D341Med (cell line): ENCODE results near the gene SPEG.
"Not testable (repeated sequence)": the region's sequence is repeated elsewhere in the genome, so short reads cannot be mapped to it uniquely, and the experiment has no call there.

Experiments
- DNase-seq: peaks from one replicate; pipeline ENCODE4 v3.0.0; 2012; ENCODE audit warnings: low spot score

SPEG gene

DNA sequence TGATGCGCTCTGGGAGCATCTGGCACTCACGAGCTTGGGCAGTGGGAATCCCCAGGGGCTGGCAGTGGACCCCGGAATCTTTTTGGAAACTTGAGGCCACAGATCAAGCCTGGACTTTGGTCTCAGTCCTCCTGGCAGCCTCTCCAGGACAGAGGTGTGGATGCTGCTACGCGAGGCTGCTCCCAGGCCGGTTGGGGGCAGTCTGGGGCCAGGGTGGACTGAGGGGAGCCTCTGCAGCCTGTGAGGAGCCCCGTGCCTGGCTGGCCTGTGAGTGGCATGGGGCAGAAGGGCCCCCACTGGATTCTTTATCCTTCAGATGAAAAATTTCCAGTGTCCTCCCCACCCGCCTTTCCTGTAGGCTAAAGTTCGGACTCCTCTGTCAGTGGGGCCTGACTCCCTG lies 29.2 kb upstream of the SPEG start:
- DNase-seq: peak; percentile 33

DNA sequence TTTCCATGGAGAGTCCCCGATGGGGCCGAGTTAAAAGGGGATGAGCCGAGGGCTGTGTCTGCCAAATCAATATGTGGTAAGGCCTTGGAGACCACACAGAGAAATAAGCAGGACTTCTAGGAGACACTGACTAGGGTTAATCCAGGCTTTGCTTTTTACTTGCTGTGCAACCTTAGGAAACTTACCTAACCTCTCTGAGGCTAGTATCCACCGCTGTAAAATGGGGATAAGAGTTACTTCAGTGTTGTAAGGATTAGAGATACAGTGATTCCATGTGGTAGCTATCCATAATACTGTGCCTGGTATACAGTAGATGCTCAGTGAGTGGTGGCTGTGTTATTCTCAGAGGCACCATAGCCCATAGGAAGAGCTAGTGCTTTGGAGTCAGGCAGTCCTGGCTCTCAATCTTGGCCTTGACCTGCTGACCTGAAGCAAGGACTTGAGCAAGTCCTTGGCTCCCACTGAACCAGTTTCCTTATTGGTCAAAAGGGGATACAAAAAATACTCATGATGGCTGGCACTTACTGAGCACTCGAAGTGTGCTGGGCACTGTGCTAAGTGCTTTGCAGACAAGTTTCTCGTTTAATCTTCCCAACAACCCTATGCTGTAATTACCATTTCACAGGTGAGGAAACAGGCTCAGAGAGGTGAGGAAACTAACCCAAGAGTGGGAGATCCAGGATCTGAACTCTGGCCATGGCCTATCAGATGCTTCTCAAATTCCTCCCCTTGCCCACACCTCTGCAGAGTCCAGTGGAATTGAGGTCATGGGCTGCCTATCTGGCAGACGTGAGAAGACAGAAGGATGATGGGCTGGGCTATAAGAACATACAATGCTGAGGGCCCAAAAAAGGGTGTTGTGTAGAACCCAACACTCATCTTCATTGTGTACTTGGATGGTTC lies 28.4 kb upstream of the SPEG start:
- DNase-seq: no peak

DNA sequence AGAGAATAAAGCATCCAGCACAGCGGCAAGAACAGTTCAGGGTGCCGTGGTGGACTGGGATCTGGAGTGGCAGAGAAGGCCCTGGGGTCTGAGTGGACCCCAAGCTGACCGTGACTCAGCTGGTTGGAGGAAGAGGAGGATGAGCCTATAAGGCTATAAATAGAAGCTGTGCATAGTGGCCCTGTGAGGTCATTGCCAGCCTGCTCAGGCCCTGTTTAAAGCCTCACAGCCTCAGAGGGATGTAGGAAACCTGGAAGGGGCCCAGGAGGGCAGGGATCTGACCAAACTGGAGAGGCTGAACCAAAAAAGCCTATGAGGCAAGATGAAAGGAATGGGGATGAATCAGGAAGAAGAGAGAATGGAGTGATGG lies 27.8 kb upstream of the SPEG start:
- no peak for DNase-seq

DNA sequence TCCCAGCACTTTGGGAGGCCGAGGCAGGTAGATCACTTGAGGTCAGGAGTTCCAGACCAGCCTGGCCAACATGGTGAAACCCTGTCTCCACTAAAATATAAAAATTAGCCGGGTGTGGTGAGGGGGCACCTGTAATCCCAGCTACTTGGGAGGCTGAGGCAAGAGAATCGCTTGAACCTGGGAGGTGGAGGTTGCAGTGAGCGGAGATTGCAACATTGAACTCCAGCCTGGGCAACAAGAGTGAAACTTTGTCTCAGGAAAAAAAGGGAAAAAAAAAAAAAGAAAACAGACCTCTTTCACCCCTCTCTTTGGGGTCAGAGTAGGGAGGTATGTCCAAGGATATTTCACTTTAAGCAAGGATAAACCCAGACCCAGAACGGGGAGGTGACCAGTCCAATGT lies 27.3 kb upstream of the SPEG start:
- DNase-seq: not testable (repeated sequence)

DNA sequence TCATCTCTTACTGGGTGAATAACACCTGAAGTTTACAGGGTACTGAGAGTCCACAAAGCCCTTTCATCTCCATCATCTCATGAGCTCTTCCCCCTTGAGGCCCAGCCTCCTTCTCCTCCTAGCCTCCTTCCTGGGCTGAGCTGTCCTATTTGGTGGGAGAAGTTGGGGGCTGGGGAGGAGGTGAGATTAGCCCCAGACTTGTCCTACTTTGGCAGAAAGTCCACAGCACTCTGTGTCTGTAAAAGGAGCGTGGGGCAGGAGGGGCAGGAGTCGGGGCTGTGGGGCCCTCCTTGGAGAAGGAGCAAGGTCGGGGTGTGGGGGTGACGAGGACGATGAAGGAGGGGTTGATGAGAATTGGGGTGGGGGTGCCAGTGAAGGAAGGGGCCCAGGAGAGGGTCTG lies 26.4 kb upstream of the SPEG start:
- DNase-seq: no peak

DNA sequence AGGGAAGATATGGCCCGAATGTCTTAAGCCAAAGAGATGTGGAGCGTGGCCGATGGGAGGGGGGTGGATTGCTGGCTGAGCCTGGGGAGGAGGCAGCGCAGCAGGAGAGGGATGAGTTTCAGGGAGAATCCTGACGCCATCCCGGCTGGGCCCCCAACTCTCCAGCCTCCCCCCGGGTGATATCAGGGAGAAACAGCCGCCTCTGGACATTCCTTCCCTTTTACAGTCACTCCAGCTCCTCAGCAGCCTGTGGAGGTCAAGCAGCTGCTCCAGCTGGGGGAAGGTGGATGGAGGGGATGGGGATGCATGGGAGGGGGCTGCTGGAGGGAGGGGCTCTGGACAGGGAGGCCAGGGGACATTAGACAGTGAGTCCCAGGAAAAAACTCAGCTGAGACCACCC lies 26.0 kb upstream of the SPEG start:
- DNase-seq: no peak

DNA sequence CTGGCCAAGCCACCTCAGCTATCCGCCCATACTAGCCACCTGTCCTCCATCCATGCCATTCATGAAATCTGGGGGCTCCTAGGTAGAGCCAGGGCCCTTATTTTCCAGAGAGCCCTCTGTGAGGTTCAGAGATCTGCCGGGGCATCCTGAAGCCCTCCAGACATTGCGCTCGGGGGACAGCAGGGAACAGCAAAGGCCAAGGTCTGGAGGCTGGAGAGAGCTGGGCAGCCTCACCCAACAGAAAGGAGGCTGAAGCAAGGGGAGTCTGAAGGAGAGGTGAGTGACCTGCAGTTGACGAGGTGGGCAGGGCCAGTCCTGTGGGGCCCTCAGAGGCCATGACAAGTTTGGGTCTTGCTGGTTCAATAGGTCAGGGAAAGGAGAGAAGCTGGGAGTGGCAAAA lies 25.0 kb upstream of the SPEG start:
- DNase-seq: no peak

DNA sequence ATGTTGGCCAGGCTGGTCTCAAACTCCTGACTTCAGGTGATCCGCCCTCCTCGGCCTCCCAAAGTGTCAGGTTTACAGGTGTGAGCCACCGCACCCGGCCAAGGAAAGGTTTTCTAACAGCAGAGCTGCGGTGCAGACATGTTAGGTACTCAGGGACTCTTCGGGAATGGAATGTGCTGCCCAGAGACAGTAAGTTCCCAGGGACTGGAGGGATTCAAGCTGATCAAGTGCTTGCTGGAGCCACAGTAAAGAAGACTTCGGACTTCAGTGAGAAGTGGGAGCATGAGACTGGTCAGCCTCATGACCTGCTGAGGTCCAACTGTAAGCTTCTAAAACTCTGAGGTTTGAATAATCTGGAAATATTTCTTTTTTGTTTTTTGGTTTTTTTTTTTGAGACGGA lies 24.3 kb upstream of the SPEG start:
- DNase-seq: no peak

DNA sequence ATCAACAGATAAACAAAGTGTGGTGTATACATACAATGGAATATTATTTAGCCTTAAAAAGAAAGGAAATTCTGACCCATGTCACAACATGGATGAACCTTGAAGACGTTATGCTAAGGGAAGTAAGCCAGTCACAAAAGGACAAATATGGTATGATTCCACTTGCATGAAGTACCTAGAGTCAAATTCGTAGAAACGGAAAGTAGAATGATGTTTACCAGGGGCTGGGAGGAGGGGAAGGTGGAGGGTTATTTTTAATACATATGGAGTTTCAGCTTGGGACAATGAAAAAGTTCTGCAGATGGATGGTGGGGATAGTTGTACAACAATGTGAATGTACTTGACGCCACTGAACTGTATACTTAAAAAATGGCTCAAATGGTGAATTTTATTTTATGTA lies 19.8 kb upstream of the SPEG start:
- no peak for DNase-seq

DNA sequence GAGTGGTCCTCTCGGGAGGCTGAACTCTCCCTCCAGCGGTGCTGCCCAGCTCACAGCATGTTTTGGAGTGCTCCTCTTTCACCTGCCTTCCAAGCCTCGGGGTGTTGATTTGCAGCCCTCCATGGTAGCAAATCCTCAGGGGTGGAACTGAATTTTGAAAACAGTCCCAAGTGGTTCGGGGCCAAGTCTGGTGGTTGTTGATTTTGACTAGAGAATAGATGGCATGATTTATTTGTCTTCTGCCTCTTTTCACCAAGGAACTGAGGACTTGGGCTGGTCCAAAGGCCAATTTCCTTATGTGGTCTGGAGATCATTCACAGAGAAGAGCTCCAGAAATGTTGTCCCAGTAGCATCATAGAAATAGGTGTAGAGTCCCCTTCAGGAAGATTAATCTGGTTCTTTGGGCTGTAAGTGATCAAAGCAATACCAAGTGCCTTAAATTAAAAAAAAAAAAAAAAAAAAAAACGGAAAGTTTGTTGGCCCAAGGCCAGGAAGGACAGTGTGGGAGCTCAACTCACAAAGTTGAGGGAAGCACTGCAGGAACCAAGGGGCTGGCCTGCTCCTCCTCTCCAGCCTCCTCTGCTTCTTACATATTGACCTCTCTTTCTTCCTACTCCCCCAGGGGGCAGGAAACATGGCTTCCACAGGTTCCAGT lies 18.9 kb upstream of the SPEG start:
- peak; percentile 3 for DNase-seq

DNA sequence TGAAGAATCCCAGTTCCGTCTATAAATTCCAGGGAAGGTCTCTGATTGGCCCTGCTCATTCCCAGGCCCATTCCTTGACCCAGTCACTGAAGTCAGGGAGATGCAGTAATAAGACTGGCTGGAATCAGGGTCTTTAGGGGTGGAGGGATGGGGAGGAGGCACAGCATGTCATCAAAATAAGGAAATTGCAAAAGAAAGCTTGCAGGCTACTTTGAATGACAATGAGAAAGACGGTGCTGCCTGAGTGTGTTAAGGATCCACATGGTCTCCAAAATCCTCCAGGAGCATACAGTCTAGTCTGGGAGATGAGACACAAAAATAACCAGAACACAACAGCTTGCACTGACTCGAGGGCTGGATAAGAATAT lies 18.4 kb upstream of the SPEG start:
- no peak for DNase-seq

DNA sequence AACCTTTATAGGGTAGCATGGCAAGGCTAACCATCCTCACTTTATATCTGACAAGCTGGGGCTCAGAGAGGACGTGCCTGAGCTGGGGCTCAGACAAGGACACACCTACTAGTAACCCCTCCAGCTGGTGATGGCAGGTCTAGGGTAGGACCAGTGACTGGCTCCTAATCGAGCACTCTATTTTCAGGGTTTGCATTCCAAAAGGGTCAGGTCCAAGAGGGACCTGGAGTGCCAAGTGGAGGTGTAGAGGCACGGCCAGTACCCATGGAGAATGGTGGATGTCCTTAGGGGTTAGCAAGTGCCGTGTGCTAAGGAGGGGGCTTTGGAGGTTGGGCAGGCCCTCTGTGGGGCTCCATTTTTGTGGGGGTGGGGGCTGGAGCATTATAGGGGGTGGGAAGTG lies 17.7 kb upstream of the SPEG start:
- no peak for DNase-seq

DNA sequence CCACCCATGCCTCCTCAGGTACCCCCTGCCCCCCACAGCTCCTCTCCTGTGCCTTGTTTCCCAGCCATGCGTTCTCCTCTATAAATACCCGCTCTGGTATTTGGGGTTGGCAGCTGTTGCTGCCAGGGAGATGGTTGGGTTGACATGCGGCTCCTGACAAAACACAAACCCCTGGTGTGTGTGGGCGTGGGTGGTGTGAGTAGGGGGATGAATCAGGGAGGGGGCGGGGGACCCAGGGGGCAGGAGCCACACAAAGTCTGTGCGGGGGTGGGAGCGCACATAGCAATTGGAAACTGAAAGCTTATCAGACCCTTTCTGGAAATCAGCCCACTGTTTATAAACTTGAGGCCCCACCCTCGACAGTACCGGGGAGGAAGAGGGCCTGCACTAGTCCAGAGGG lies 17.3 kb upstream of the SPEG start:
- DNase-seq: no peak

DNA sequence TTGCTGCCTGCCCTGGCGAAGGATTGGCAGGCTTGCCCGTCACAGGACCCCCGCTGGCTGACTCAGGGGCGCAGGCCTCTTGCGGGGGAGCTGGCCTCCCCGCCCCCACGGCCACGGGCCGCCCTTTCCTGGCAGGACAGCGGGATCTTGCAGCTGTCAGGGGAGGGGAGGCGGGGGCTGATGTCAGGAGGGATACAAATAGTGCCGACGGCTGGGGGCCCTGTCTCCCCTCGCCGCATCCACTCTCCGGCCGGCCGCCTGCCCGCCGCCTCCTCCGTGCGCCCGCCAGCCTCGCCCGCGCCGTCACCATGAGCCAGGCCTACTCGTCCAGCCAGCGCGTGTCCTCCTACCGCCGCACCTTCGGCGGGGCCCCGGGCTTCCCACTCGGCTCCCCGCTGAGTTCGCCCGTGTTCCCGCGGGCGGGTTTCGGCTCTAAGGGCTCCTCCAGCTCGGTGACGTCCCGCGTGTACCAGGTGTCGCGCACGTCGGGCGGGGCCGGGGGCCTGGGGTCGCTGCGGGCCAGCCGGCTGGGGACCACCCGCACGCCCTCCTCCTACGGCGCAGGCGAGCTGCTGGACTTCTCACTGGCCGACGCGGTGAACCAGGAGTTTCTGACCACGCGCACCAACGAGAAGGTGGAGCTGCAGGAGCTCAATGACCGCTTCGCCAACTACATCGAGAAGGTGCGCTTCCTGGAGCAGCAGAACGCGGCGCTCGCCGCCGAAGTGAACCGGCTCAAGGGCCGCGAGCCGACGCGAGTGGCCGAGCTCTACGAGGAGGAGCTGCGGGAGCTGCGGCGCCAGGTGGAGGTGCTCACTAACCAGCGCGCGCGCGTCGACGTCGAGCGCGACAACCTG lies 16.3 kb upstream of the SPEG start, which contains the start of gene DES:
TSS of gene DES (plus strand) at position 223 of the 857 bp plus-strand sequence. CDS start at position 309, 86 bp downstream.
- DNase-seq: no peak

DNA sequence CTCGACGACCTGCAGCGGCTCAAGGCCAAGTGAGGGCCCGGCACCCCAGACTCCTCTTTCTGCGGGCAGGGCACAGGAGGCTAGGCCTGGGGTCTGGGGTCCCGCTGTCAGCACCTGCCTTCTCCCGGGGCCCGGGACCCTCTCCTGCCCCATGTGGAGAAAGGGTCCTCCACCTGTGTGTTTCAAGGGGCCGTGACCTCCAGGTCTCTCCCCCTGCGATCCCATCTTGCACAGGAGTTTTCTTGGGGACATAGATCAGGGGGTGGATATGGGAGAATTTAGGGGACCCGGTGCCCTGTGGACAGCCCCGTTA lies 15.7 kb upstream of the SPEG start:
- no peak for DNase-seq

DNA sequence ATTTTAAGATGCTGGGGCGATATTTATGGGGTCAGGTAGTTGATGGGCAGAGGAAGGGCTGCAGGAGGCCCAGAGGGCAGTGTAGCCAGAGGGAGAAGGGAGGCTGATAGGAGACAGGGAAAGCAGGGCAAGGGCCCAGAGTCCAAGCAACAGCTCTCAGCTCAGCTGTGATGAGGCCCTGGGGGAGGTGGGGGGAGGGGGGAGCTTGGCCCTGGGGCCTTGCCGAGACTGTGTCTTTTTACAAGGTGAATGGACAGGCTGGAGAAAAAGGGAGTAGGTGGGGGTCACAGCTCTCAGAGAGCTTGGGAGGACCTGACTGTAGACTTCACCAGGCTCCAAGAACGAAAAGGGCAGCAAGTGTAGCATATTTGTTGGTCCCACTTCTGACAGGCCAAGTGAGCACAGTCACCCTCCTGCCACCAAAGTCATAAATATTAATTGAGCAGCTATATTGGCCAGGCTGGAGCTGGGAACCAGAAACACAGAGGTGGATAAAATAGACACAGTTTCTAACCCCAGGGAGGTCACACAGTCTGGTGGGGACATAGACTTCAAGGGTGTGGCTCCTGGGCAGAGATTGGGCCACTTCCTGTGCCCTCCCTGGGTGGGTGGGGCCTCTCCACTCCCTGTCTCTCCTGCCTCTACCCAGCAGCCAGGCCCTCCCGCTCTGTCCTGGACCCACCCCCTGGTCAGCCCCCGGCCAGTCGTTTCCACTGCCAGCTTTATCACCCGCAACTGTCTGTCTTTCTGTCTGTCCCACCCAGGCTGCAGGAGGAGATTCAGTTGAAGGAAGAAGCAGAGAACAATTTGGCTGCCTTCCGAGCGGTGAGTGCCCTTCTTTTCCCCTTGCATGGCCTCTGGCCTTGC lies 15.1 kb upstream of the SPEG start:
- DNase-seq: no peak

DNA sequence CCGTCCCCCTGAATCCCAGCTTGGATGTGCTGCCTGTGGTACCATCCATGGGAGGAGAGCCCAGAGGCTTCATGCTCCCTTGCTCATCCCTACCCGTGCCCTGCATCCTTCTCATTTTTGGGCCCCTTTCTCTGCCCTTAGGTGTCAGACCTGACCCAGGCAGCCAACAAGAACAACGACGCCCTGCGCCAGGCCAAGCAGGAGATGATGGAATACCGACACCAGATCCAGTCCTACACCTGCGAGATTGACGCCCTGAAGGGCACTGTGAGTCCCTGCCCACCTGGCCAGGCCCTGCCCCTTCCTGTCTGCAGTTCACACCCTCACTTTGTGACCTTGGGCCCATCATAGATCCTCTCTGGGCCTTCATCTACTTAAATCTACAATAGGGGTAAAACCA lies 14.0 kb upstream of the SPEG start:
- DNase-seq: no peak

DNA sequence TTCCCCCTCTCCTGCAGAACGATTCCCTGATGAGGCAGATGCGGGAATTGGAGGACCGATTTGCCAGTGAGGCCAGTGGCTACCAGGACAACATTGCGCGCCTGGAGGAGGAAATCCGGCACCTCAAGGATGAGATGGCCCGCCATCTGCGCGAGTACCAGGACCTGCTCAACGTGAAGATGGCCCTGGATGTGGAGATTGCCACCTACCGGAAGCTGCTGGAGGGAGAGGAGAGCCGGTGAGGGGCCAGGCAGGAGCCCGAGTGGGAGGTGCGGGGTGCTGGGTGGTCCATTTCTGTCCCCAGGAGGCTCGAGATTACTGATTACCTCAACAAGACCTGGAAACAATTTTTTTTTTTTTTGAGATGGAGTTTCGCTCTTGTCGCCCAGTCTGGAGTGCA lies 13.3 kb upstream of the SPEG start:
- DNase-seq: no peak

DNA sequence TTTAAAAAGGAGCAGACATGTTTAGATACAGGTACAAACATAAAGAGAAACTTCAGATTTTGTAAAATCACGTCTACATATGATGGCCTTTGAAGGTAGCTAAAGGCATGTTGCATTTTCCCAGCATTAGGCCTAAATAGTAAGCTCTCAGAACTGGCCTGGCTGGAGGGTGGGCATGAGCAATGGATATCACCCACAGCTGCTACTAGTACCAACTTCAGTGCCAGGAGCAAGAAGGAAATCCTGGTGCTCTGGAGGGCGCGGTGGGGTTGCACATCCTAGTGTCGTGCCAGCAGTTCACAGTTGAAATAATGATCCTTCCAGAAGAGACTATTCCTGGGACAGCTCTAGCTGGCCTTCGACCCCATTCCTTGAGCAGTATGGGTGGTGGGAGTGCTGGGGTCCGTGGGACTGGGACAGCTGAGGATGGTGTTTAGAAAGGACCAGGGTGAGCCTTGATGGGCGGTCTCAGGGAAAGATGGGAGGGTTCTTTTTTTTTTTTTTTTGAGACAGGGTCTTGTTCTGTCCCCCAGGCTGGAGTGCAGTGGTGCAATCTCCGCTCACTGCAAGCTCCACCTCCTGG lies 11.6 kb upstream of the SPEG start:
- no peak for DNase-seq

DNA sequence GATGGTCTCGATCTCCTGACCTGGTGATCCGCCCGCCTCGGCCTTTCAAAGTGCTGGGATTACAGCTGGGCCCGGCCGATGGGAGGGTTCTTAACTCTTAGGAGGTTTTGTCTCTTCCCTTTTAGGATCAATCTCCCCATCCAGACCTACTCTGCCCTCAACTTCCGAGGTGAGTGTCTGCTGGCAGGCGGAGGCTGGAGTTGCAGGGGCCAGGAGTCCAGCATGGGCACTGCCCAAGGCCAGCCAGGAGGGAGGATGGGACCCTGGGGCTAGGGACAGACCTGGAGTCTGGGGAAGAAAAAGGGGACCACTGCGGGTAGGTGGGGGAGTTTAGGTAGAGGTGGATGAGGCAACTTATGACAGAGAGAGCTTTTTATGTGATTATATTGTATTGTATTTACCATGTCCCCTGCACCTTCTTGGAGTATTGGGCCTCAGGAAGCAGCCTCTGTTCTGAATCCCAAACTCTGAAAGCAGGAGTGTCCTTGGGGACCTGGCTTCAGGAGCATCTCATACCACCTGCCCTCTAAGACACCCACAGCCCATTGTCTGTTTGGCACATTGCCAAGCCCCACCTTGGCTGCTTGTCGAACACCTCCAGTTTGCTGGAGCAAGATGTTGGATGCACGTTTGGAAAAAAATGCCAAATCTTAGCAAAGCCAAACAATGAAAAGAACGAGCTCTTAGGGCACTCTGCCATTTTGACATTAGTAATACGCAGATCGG lies 10.8 kb upstream of the SPEG start:
- no peak for DNase-seq
